AG04450 (cell line): ENCODE measurements around the gene HSPA8. TPM values are rescaled to one million over a fixed set of nuclear protein-coding genes. Genes with fewer than 3 reads are reported as not detected.

Experiments
- CTCF ChIA-PET: fragments of 300-600, 350-600 bp; formaldehyde crosslinking; extraction: SDS; loops from one replicate; lab custom pipeline; 2022; ENCODE audit warnings: antibody characterized with exemption, inconsistent platforms; lab: Charles Lee
- POLR2A ChIA-PET: fragments of 350-600 bp; formaldehyde crosslinking; extraction: SDS; loops from one replicate; lab custom pipeline; 2021; ENCODE audit warnings: antibody characterized with exemption, inconsistent platforms; lab: Yijun Ruan, JAX
- DNase-seq: peaks from one replicate; pipeline ENCODE4 v3.0.0-alpha.2; 2011; ENCODE audit warnings: low read depth, low spot score
- H3K27ac ChIP-seq: one replicate; pipeline ENCODE4 v1.5.1; 2012; ENCODE audit warnings: low read depth, low read length, control low read depth
- H3K27me3 ChIP-seq: one replicate; pipeline ENCODE4 v1.6.0; 2012; ENCODE audit warnings: low read length; ENCODE audit not compliant: control insufficient read depth, insufficient read depth
- H3K4me3 ChIP-seq: 2 replicates; pipeline ENCODE4 v1.5.1; 2011; ENCODE audit warnings: mild to moderate bottlenecking, low read depth, low read length, control low read depth
- H3K9me3 ChIP-seq: 2 replicates; pipeline ENCODE4 v1.5.1; 2012; ENCODE audit warnings: low read length; ENCODE audit not compliant: control insufficient read depth, insufficient read depth
- polyA plus RNA-seq: library from polyadenylated mRNA; depleted of rRNA; stranded (reverse); fragments of >200 nt; gene quantifications from 2 replicates; pipeline ENCODE4 v1.2.3, GENCODE V29; 2011
- TF ChIP-seq, protein P1 (sequence below): IDR thresholded peaks from 2 replicates; pipeline ENCODE4 v1.5.1; 2011; ENCODE audit warnings: low read depth, low read length, control low read depth, inconsistent platforms

The HSPA8 gene
- polyA plus RNA-seq, 1 experiment = 3,006 TPM

GRCh38 chr11:123104697-123105096 lies 42.8 kb upstream of the HSPA8 start:
- CTCF ChIA-PET = interaction anchor here (1.0 to 9.3 kb wide), 5 partner anchors 58 to 374 kb away, joined by 3 to 134 read pairs (median 27); no protein-coding TSS in a partner anchor
- Histone ChIP-seq H3K27ac (no peak overlapping the region), H3K4me3 (no peak overlapping the region), H3K27me3 (no peaks in the 10 kb centered on the region), H3K9me3 (no peaks in the 10 kb centered on the region)
- TF ChIP-seq, protein P1, sequence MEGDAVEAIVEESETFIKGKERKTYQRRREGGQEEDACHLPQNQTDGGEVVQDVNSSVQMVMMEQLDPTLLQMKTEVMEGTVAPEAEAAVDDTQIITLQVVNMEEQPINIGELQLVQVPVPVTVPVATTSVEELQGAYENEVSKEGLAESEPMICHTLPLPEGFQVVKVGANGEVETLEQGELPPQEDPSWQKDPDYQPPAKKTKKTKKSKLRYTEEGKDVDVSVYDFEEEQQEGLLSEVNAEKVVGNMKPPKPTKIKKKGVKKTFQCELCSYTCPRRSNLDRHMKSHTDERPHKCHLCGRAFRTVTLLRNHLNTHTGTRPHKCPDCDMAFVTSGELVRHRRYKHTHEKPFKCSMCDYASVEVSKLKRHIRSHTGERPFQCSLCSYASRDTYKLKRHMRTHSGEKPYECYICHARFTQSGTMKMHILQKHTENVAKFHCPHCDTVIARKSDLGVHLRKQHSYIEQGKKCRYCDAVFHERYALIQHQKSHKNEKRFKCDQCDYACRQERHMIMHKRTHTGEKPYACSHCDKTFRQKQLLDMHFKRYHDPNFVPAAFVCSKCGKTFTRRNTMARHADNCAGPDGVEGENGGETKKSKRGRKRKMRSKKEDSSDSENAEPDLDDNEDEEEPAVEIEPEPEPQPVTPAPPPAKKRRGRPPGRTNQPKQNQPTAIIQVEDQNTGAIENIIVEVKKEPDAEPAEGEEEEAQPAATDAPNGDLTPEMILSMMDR = no peak
- POLR2A ChIA-PET = interaction anchor here (1.1 kb wide), 1 partner anchor 69 kb away, joined by 3 read pairs; no protein-coding TSS in a partner anchor
- DNase-seq = no peak

- TF ChIP-seq, protein P1 = peak; percentile 64
- ChIA-PET CTCF (interaction anchor here (0.6 to 9.3 kb wide), 45 partner anchors 8 to 375 kb away, joined by 3 to 134 read pairs (median 4); no protein-coding TSS in a partner anchor), POLR2A (interaction anchor here (0.7 to 1.5 kb wide), 2 partner anchors 27 to 92 kb away, joined by 4 read pairs; partner anchors contain the start of gene CLMP)
- Histone ChIP-seq H3K27ac (no peak overlapping the region), H3K27me3 (no peaks in the 10 kb centered on the region), H3K9me3 (no peaks in the 10 kb centered on the region), H3K4me3 (no peak overlapping the region)
- DNase-seq = peak; percentile 34
These were observed 41.5 kb upstream of the HSPA8 start for GRCh38 chr11:123103326-123103980.

DNA sequence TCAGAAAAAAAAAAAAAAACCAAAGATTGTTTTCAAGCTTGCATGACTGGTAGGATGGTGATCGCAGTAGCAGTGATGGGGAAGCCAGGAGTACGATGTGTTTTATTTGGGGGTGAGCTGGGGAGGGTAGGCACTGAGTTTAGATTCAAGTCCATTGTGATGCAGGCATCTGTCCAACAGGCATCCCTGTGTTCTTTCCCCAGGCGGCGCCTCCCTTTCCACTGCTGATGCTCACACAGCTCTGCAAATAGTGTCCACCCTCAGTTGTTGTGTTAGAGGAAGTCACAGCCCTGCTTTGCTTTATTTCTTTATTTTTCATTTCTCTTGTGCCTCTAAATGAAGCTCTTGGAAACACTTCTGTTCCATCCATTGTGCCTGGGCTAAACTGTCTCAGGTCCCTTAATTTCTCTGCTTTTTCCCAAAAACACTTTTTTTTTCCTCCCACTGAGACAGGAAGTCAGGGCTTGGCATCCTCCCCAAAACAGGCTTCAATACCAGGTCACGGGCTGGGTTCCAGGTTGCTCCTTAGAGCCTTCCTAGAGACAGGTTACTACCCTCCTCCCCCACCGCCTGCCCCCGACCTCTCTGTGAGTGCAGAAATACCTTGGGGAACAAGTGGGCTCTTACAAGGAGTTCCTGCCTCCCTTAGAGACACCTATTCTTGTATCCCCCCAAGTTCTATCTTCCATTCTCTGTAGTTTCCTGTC lies 38.6 kb upstream of the HSPA8 start:
- POLR2A ChIA-PET = no interaction called here
- CTCF ChIA-PET = interaction anchor here (1.2 to 9.3 kb wide), 5 partner anchors 11 to 162 kb away, joined by 3 to 134 read pairs (median 23); no protein-coding TSS in a partner anchor
- no peak for DNase-seq
- Histone ChIP-seq H3K27me3 (no peaks in the 10 kb centered on the region), H3K4me3 (no peak overlapping the region), H3K27ac (no peak overlapping the region), H3K9me3 (no peaks in the 10 kb centered on the region)
- TF ChIP-seq, protein P1 = no peak

DNA sequence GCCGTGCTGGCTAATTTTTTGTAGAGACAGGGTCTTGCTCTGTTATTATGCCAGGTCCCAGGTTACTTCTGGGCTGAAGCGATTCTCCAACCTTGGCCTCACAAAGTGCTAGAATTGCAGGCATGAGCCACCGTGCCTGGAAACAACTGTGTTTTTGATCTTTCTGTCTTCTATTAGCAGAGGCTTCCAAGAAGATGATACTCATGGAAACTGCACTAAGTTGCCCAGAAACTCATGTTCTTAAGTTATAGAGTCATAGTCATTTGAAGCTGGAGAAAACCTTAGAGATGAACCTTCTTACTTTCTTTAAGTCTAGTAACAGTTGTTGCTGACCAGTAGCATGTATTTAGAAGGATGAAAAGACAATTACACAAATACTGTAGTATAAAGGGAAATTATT lies 37.1 kb upstream of the HSPA8 start:
- H3K27ac ChIP-seq = no peak overlapping the region
- POLR2A ChIA-PET = no interaction called here
- no peaks in the 10 kb centered on the region for H3K27me3 ChIP-seq
- H3K4me3 ChIP-seq = no peak overlapping the region
- TF ChIP-seq, protein P1 = no peak
- CTCF ChIA-PET = interaction anchor here (4.8 to 9.3 kb wide), 3 partner anchors 12 to 163 kb away, joined by 23 to 134 read pairs (median 130); no protein-coding TSS in a partner anchor
- DNase-seq = no peak
- H3K9me3 ChIP-seq = no peaks in the 10 kb centered on the region

DNA sequence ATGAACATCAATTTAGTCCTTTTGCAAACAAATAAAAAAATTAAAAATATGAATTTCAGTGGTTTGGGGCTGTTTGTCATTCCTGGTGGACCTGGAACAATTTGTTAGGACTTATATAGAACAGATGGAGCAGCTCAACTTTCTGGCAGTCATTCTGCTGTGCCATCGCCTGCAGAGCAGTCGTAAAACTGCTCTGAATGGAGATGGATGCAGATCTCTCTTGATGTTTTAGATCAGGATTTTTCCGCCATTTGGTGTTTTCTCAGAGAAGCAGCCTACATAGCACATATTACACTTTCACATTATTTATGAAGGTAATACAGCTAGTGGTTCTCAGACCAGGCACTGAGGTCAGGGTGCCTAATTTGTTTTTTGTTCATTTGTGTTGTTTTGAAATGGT lies 31.8 kb upstream of the HSPA8 start:
- H3K9me3 ChIP-seq = no peaks in the 10 kb centered on the region
- no peak for DNase-seq
- ChIA-PET CTCF (interaction anchor here (1.0 to 2.2 kb wide), 4 partner anchors 9 to 168 kb away, joined by 5 to 13 read pairs (median 6); no protein-coding TSS in a partner anchor), POLR2A (no interaction called here)
- no peaks in the 10 kb centered on the region for H3K27me3 ChIP-seq
- no peak overlapping the region for H3K4me3 ChIP-seq
- no peak overlapping the region for H3K27ac ChIP-seq
- TF ChIP-seq, protein P1 = no peak
